Measurements from ENCODE around the gene CLSTN1.
"Not testable (repeated sequence)": the region's sequence is repeated elsewhere in the genome, so short reads cannot be mapped to it uniquely, and the experiment has no call there.

CLSTN1 gene

DNA sequence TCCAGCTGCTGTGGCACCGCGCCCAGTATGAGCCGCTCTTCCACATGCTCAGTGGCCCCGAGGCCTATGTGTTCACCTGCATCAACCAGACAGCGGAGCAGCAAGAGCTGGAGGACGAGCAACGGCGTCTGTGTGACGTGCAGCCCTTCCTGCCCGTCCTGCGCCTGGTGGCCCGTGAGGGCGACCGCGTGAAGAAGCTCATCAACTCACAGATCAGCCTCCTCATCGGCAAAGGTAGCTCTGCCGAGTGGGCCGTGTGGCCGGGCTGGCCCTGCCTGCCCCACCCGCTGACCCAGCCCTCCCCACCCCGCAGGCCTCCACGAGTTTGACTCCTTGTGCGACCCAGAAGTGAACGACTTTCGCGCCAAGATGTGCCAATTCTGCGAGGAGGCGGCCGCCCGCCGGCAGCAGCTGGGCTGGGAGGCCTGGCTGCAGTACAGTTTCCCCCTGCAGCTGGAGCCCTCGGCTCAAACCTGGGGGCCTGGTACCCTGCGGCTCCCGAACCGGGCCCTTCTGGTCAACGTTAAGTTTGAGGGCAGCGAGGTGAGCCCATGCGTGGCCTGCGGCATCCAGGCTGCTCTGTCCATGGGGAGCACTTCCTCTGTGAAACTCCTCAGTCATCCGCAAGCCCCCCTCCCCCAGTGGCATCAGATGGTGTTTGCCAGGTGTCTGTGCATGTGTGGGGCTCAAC is 108.1 kb downstream of the CLSTN1 start:
- no peak for DNase-seq (ENCODE audit: low spot score)
- TF ChIP-seq, protein P1, sequence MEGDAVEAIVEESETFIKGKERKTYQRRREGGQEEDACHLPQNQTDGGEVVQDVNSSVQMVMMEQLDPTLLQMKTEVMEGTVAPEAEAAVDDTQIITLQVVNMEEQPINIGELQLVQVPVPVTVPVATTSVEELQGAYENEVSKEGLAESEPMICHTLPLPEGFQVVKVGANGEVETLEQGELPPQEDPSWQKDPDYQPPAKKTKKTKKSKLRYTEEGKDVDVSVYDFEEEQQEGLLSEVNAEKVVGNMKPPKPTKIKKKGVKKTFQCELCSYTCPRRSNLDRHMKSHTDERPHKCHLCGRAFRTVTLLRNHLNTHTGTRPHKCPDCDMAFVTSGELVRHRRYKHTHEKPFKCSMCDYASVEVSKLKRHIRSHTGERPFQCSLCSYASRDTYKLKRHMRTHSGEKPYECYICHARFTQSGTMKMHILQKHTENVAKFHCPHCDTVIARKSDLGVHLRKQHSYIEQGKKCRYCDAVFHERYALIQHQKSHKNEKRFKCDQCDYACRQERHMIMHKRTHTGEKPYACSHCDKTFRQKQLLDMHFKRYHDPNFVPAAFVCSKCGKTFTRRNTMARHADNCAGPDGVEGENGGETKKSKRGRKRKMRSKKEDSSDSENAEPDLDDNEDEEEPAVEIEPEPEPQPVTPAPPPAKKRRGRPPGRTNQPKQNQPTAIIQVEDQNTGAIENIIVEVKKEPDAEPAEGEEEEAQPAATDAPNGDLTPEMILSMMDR (IDR thresholded peaks at IDR 0.05; ENCODE audit: extremely low read depth, insufficient read depth, missing control alignments), result no peak
- in situ Hi-C loops (cut with MboI; ENCODE audit: low pct_unique_long_range_greater_than_20kb, low sequenced_read_pairs, unreplicated experiment), result no loop called here

DNA sequence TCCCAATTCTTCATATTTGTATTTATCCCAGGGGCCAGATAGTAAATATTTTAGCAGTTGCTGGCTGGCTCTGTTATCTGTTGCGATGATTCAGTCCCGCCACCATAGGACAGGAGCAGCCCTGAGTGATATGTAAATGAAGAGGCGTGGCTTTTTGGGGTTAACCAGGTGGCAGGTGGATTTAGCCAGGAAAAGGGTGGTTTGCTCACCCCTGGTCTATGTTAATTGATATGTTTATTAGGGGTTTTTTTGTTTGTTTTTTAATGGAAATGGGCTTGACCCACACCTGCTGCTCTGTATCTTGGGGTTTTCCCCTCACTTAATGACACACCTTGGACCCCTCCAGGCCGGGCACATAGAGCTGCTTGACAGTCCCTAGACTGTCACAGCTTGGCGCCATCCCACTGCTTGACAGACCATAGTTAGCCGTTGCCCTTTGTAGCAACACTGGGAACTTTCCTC is 109.5 kb downstream of the CLSTN1 start:
- TF ChIP-seq, protein P1 (IDR thresholded peaks at IDR 0.05; ENCODE audit: extremely low read depth, insufficient read depth, missing control alignments), result no peak
- in situ Hi-C loops (cut with MboI; ENCODE audit: low pct_unique_long_range_greater_than_20kb, low sequenced_read_pairs, unreplicated experiment), result no loop called here
- DNase-seq (ENCODE audit: low spot score), result no peak

DNA sequence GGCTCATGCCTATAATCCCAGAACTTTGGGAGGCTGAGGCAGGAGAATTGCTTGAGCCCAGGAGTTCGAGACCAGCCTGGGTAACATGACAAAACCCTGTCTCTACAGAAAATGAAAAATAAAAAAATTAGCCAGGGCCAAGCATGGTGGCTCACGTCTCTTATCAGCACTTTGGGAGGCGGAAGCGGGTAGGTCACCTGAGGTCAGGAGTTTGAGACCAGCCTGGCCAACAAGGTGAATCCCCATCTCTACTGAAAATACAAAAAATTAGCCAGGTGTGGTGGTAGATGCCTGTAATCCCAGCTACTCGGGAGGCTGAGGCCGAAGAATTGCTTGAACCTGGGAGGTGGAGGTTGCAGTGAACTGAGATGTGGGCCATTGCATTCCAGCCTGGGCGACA is 111.0 kb downstream of the CLSTN1 start:
- in situ Hi-C loops (cut with MboI; ENCODE audit: low pct_unique_long_range_greater_than_20kb, low sequenced_read_pairs, unreplicated experiment); DNase-seq (ENCODE audit: low spot score): not testable (repeated sequence)

DNA sequence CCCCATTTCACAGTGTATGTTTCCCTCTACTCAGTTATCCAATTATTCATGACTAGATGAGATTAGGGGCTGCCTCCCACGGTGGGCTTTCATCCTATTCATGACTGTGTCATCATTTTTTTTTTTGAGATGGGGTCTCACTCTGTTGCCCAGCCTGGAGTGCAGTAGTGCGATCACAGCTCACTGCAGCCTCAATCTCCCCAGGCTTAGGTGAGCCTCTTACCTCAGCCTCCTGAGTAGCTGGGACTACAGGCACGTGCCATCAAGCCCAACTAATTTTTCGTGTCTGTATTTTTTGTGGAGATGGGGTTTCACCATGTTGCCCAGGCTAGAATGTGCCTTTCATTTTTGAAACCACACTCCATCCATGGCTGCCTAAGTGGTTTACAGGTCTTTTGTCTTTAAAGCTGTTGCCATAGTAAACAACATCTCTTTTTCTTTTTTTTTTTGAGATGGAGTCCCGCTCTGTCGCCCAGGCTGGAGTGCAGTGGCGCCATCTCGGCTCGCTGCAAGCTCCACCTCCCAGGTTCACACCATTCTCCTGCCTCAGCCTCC is 112.2 kb downstream of the CLSTN1 start:
- TF ChIP-seq, protein P1 (IDR thresholded peaks at IDR 0.05; ENCODE audit: extremely low read depth, insufficient read depth, missing control alignments), result no peak
- in situ Hi-C loops (cut with MboI; ENCODE audit: low pct_unique_long_range_greater_than_20kb, low sequenced_read_pairs, unreplicated experiment), result no loop called here
- DNase-seq (ENCODE audit: low spot score), result no peak

DNA sequence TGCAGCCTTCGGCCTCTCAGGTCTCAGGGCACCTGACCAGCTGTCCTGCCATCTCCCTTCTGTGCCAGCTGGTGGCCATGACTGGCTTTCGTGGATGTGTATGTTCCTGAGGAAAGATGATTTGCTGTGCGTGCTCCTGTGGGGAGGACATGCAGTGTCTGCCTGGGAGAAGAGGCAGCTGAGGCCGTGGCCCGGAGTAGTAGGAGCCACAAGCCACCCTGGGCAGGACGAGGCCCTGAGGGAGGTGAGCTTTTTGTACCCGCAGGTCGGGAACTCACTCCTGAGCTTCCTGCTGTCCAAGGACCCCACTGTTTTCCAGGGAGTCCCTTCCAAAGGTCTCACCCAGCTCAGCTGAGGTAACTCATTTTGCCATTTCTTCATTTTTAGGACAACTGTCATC is 113.7 kb downstream of the CLSTN1 start:
- no peak for DNase-seq (ENCODE audit: low spot score)
- in situ Hi-C loops (cut with MboI; ENCODE audit: low pct_unique_long_range_greater_than_20kb, low sequenced_read_pairs, unreplicated experiment), result no loop called here
- TF ChIP-seq, protein P1 (IDR thresholded peaks at IDR 0.05; ENCODE audit: extremely low read depth, insufficient read depth, missing control alignments), result no peak

DNA sequence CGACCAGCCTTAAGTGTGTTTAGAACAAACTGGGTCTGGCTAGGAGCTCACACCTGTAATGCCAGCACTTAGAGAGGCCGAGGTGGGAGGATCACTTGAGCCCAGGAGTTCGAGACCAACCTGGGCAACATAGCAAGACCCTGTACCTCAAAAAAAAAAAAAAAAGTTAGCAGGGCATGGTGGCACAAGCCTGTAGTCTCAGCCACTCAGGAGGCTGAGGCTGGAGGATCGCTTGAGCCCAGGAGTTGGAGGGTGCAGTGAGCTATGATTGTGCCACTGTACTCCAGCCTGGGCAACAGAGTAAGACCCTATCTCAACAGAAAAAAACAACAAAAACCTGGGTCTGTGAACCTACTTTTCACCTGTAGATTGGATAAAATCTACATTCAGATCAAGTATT is 117.6 kb downstream of the CLSTN1 start:
- TF ChIP-seq, protein P1 (IDR thresholded peaks at IDR 0.05; ENCODE audit: extremely low read depth, insufficient read depth, missing control alignments), result no peak
- DNase-seq (ENCODE audit: low spot score), result no peak
- in situ Hi-C loops (cut with MboI; ENCODE audit: low pct_unique_long_range_greater_than_20kb, low sequenced_read_pairs, unreplicated experiment), result no loop called here

DNA sequence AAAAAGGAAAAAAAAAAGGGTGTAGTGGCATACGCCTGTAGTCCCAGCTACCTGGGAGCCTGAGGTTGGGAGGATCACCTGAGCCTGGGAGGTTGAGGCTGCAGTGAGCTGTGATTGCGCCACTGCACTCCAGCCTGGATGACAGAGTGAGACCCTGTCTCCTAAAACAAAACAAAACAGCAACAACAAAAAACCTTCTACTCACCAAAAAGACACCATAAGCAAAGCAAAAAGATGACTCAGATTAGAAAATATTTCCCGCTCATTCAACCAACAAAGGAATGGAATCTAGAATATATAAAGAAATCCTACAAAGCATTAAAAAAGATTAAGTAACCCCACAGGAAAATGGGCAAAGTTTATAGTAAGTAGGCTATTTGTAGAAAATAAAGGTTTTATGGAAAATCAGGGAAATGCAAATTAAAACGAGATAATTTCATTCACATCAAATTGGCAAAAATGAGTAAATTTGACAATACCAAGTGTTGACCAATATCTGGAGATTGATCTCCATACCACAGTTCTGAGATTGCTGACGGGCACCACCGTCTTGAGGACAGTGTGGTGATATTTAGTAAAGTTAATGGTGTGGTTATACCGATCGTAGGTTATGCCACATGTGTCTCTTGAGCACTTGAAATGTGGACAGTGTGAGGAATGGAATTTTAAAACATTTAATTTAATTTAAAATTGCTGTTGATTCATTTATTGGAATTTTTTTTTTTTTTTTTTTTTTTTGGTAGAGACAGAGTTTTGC is 118.2 kb downstream of the CLSTN1 start:
- TF ChIP-seq, protein P1 (IDR thresholded peaks at IDR 0.05; ENCODE audit: extremely low read depth, insufficient read depth, missing control alignments), result no peak
- DNase-seq (ENCODE audit: low spot score), result no peak
- in situ Hi-C loops (cut with MboI; ENCODE audit: low pct_unique_long_range_greater_than_20kb, low sequenced_read_pairs, unreplicated experiment), result no loop called here

Measured in GM13977 (cell line).